ENCODE measurements around the gene TMEM8B.
A peak's percentile ranks its signal among the peaks of the same experiment; 100 is the strongest.
"Not testable (repeated sequence)": the region's sequence is repeated elsewhere in the genome, so short reads cannot be mapped to it uniquely, and the experiment has no call there.

Gene TMEM8B

GRCh38 chr9:35864695-35865255 is 35.7 kb downstream of the TMEM8B start:
- no peak for DNase-seq (ENCODE audit: low spot score)

- no peak for DNase-seq (ENCODE audit: low spot score)
These were observed 38.5 kb downstream of the TMEM8B start for GRCh38 chr9:35867538-35867937.

- no peak for DNase-seq (ENCODE audit: low spot score)
These were observed 39.9 kb downstream of the TMEM8B start for GRCh38 chr9:35868933-35869332.

- DNase-seq (ENCODE audit: low spot score), result no peak
These were observed 40.7 kb downstream of the TMEM8B start for GRCh38 chr9:35869621-35870216.

- DNase-seq (ENCODE audit: low spot score), result no peak
These were observed 41.4 kb downstream of the TMEM8B start, which contains the start of gene OR13J1 for GRCh38 chr9:35870351-35870923. Gene OR13J1 (minus strand): TSS chr9:35870401. CDS start chr9:35870401, 0 bp downstream.

- DNase-seq (ENCODE audit: low spot score), result no peak
These were observed 42.5 kb downstream of the TMEM8B start for GRCh38 chr9:35871545-35871944.

GRCh38 chr9:35872505-35872904 is 43.5 kb downstream of the TMEM8B start:
- no peak for DNase-seq (ENCODE audit: low spot score)

GRCh38 chr9:35882263-35882848 is 53.3 kb downstream of the TMEM8B start:
- DNase-seq (ENCODE audit: low spot score), result peak; percentile 45

- no peak for DNase-seq (ENCODE audit: low spot score)
These were observed 54.0 kb downstream of the TMEM8B start for GRCh38 chr9:35882996-35883395.

GRCh38 chr9:35884908-35885307 is 55.9 kb downstream of the TMEM8B start:
- DNase-seq (ENCODE audit: low spot score), result not testable (repeated sequence)

GRCh38 chr9:35891646-35892045 is 62.6 kb downstream of the TMEM8B start:
- DNase-seq (ENCODE audit: low spot score), result no peak

GRCh38 chr9:35892051-35892450 is 63.0 kb downstream of the TMEM8B start:
- no peak for DNase-seq (ENCODE audit: low spot score)

GRCh38 chr9:35896570-35896969 is 67.5 kb downstream of the TMEM8B start:
- no peak for DNase-seq (ENCODE audit: low spot score)

- not testable (repeated sequence) for DNase-seq (ENCODE audit: low spot score)
These were observed 68.5 kb downstream of the TMEM8B start for GRCh38 chr9:35897376-35898099.

- DNase-seq (ENCODE audit: low spot score), result no peak
These were observed 69.3 kb downstream of the TMEM8B start for GRCh38 chr9:35898337-35898736.

GRCh38 chr9:35899021-35899420 is 70.0 kb downstream of the TMEM8B start:
- no peak for DNase-seq (ENCODE audit: low spot score)

GRCh38 chr9:35903049-35903448 is 74.0 kb downstream of the TMEM8B start:
- no peak for DNase-seq (ENCODE audit: low spot score)

- DNase-seq (ENCODE audit: low spot score), result no peak
These were observed 75.3 kb downstream of the TMEM8B start for GRCh38 chr9:35904338-35904737.

- DNase-seq (ENCODE audit: low spot score), result no peak
These were observed 76.2 kb downstream of the TMEM8B start for GRCh38 chr9:35905051-35905781.

- DNase-seq (ENCODE audit: low spot score), result no peak
These were observed 77.1 kb downstream of the TMEM8B start, which contains the start of gene HRCT1 for GRCh38 chr9:35905912-35906679. Gene HRCT1 (plus strand): TSS chr9:35906202. CDS start chr9:35906288, 86 bp downstream.
